ENCODE results near the gene GAPDH. TPM values are rescaled to one million over a fixed set of nuclear protein-coding genes. Genes with fewer than 3 reads are reported as not detected.
"Not testable (repeated sequence)": the region's sequence is repeated elsewhere in the genome, so short reads cannot be mapped to it uniquely, and the experiment has no call there.

The GAPDH gene
- total RNA-seq, 5 donors from 2014 or later (not counting 1 experiment from before 2014, with no cell fraction given), result 500 to 643 (median 605) TPM

DNA sequence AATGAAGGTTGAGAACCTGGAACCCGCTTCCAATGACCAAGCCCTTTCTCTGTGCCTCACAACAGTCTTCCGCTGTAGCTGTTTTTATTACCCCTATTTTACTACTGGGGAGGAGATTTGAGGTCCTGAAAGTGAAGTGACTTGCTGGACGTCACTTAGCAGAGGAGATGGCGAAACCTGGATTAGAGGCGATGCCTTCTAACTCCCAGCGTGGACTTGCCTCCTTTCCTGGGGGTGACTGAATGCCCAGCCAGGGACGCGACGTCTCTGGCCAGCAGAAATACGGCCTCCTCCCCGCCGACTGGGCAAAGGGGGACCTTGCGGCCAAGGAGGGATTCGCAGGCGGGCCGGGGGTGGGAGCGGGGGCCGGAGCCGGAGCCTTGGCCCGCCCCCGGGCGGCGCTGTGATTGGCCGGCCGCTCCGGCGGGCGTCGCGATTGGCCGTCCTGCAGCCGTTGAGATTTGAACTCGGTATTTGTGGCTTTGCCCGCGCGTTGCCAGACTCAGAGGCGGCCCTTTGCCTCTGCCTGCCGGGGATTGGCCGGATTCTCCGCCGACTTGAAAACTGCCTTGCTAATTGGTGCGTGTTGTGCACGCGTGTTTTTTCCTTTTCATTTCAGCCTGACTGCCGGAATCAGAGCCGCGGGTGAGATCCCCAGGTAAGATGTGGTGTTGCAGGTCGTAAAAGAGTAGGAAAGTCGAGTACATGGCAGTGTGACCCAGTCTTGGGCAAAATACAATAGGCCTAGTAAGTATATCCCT is 40.6 kb upstream of the GAPDH start, which contains the start of gene NCAPD2:
NCAPD2 (plus strand) TSS at position 606 of the 761 bp plus-strand sequence. CDS start 997 bp downstream, outside the sequence.
- no peaks in the 10 kb centered on the region for H3K9me3 Mint-ChIP-seq
- Histone ChIP-seq H3K4me3 (ENCODE audit: control insufficient read depth in 1 of 2, extremely low read depth in 1 of 2, low read length in 1 of 2) (peak within 1 kb of the TSS; percentile 94 to 99), H3K4me1 (ENCODE audit: control insufficient read depth in 1 of 2, extremely low read depth in 1 of 2, insufficient read depth in 2 of 2, low read length in 2 of 2) (peaks cover 21 to 33% of the 10 kb centered on the region in 2 experiments), H3K9me3 (no peaks in the 10 kb centered on the region), H3K27ac (ENCODE audit: low read length) (peak within 1 kb of the TSS; percentile 88), H3K27me3 (replicated peaks in 1 of 2; ENCODE audit: control insufficient read depth in 2 of 2, extremely low read depth in 1 of 2, insufficient read depth in 2 of 2, low read length in 1 of 2) (no peaks in the 10 kb centered on the region), H3K36me3 (ENCODE audit: control insufficient read depth in 2 of 2, extremely low read depth in 1 of 2, insufficient read depth in 1 of 2, low read length in 1 of 2) (peaks cover 0 to 32% of the 10 kb centered on the region in 2 donors)
- H3K27ac Mint-ChIP-seq, result peak within 1 kb of the TSS; percentile 91 to 98
- peak within 1 kb of the TSS; percentile 93 to 97 (median 93) for H3K4me3 Mint-ChIP-seq
- ATAC-seq (replicated peaks in 1 of 4), result peak; percentile 86 to 91 (median 90)
- WGBS (ENCODE audit: insufficient coverage), result under 1% methylated on average over 47 of the region's 49 CpGs
- H3K36me3 Mint-ChIP-seq, result peaks cover 17% of the 10 kb centered on the region
- peak; percentile 86 to 97 (median 94) for DNase-seq
- CTCF ChIA-PET, result interaction anchor here in 1 of 2 donors (0.7 to 2.0 kb wide), 6 partner anchors 23 to 70 kb away, joined by 3 to 10 read pairs (median 4); partner anchors contain the start of gene VAMP1
- H3K4me1 Mint-ChIP-seq, result peaks cover 37 to 40% (median 40%) of the 10 kb centered on the region in 3 donors
- POLR2A ChIA-PET, result interaction anchor here (0.6 to 1.4 kb wide), 3 partner anchors 23 to 196 kb away, joined by 3 to 11 read pairs (median 5); partner anchors contain the start of genes VAMP1 (in 1 of the 2) and ZNF384 (in 1 of the 2)
- H3K27me3 Mint-ChIP-seq, result no peaks in the 10 kb centered on the region

DNA sequence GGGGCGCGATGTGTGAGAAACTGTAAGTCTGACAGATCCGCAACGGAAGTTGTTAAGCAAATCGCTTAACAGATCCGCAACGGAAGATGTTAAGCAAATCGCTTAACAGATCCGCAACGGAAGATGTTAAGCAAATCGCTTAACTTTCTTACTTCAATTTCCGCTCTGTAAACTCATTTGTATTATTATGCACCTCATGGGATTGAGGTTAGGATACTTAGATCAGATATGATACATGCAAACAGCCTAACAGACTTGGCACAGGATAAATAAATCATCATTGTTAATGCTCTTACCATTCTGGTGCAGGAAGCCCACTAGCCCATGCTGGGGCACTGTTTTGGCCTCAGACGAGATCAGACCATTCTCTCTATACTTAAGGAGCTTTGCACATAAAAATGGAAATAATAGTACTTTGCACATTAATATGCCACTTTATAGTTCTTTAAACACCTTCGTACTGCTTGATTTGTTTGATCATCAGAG is 40.0 kb upstream of the GAPDH start:
- Histone ChIP-seq H3K4me1 (ENCODE audit: control insufficient read depth in 1 of 2, extremely low read depth in 1 of 2, insufficient read depth in 2 of 2, low read length in 2 of 2) (peaks cover 21 to 33% of the 10 kb centered on the region in 2 experiments), H3K4me3 (ENCODE audit: control insufficient read depth in 1 of 2, extremely low read depth in 1 of 2, low read length in 1 of 2) (peak overlapping the region; percentile 94 to 99), H3K36me3 (ENCODE audit: control insufficient read depth in 2 of 2, extremely low read depth in 1 of 2, insufficient read depth in 1 of 2, low read length in 1 of 2) (peaks cover 0 to 38% of the 10 kb centered on the region in 2 donors), H3K27me3 (replicated peaks in 1 of 2; ENCODE audit: control insufficient read depth in 2 of 2, extremely low read depth in 1 of 2, insufficient read depth in 2 of 2, low read length in 1 of 2) (no peaks in the 10 kb centered on the region), H3K27ac (ENCODE audit: low read length) (peak overlapping the region; percentile 43), H3K9me3 (no peaks in the 10 kb centered on the region)
- peaks cover 37 to 40% (median 40%) of the 10 kb centered on the region in 3 donors for H3K4me1 Mint-ChIP-seq
- peak overlapping the region; percentile 91 to 98 for H3K27ac Mint-ChIP-seq
- CTCF ChIA-PET, result interaction anchor here in 1 of 2 donors (0.7 to 1.6 kb wide), 7 partner anchors 23 to 259 kb away, joined by 3 to 7 read pairs (median 4); partner anchors contain the start of genes MLF2 and VAMP1
- H3K4me3 Mint-ChIP-seq, result peak overlapping the region; percentile 93 to 97 (median 93)
- H3K9me3 Mint-ChIP-seq, result no peaks in the 10 kb centered on the region
- peak; percentile 2 to 54 (median 48) for ATAC-seq (replicated peaks in 1 of 4)
- POLR2A ChIA-PET, result interaction anchor here in 1 of 2 donors (1.0 kb wide), 1 partner anchor 16 kb away, joined by 4 read pairs; no protein-coding TSS in a partner anchor
- no peak for DNase-seq
- no peaks in the 10 kb centered on the region for H3K27me3 Mint-ChIP-seq
- peaks cover 17% of the 10 kb centered on the region for H3K36me3 Mint-ChIP-seq
- WGBS (ENCODE audit: insufficient coverage), result 0% methylated on average over 2 of the region's 14 CpGs

DNA sequence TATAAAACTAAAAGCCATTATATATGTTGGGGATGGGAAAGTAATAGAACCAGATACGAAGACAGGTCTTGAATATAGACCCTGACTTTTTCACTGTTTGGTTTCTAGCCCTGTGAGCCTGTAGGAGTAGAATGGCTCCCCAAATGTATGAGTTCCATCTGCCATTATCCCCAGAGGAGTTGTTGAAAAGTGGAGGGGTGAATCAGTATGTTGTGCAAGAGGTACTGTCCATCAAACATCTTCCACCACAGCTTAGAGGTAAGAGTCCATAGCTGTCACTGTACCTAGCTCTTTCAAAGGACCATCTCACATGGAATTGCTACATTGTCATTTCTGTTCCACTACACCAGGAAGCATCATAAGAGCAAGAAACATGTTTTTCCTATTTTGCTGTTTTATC is 39.3 kb upstream of the GAPDH start:
- Mint-ChIP-seq H3K27me3 (no peaks in the 10 kb centered on the region), H3K4me3 (peak overlapping the region; percentile 93 to 97 (median 93)), H3K27ac (peak overlapping the region; percentile 91 to 98), H3K9me3 (no peaks in the 10 kb centered on the region), H3K36me3 (peaks cover 17% of the 10 kb centered on the region), H3K4me1 (peaks cover 37 to 40% (median 40%) of the 10 kb centered on the region in 3 donors)
- H3K36me3 ChIP-seq (ENCODE audit: control insufficient read depth in 2 of 2, extremely low read depth in 1 of 2, insufficient read depth in 1 of 2, low read length in 1 of 2), result peaks cover 0 to 42% of the 10 kb centered on the region in 2 donors
- ChIA-PET POLR2A (interaction anchor here in 1 of 2 donors (1.0 kb wide), 1 partner anchor 15 kb away, joined by 4 read pairs; no protein-coding TSS in a partner anchor), CTCF (interaction anchor here (0.6 to 1.6 kb wide), 9 partner anchors 24 to 258 kb away, joined by 3 to 7 read pairs (median 4); partner anchors contain the start of genes GAPDH (in 1 of the 2), MLF2 (in 1 of the 2) and VAMP1 (in 1 of the 2))
- H3K4me1 ChIP-seq (ENCODE audit: control insufficient read depth in 1 of 2, extremely low read depth in 1 of 2, insufficient read depth in 2 of 2, low read length in 2 of 2), result peaks cover 21 to 33% of the 10 kb centered on the region in 2 experiments
- no peaks in the 10 kb centered on the region for H3K27me3 ChIP-seq (replicated peaks in 1 of 2; ENCODE audit: control insufficient read depth in 2 of 2, extremely low read depth in 1 of 2, insufficient read depth in 2 of 2, low read length in 1 of 2)
- no peak for DNase-seq
- H3K9me3 ChIP-seq, result no peaks in the 10 kb centered on the region
- no peak for ATAC-seq (replicated peaks in 1 of 4)
- H3K4me3 ChIP-seq (ENCODE audit: control insufficient read depth in 1 of 2, extremely low read depth in 1 of 2, low read length in 1 of 2), result peak overlapping the region; percentile 15 to 99
- WGBS (ENCODE audit: insufficient coverage), result no CpG with 5 or more reads among the region's 1 CpG
- H3K27ac ChIP-seq (ENCODE audit: low read length), result peak overlapping the region; percentile 43

DNA sequence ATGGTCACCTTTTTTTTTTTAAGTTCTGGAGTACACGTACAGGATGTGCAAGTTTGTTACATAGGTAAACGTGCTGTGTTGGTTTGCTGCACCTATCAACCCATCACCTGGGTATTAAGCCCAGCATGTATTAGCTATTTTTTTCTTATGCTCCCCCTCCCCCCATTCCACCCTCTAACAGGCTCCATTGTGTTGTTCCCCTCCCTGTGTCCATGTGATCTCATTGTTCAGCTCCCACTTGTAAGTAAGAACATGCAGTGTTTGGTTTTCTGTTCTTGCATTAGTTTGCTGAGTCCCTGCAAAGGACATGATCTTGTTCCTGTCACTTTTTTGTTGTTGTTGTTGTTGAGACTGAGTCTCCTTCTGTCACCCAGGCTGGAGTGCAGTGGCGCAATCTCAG is 37.0 kb upstream of the GAPDH start:
- not testable (repeated sequence) for H3K27me3 ChIP-seq (replicated peaks in 1 of 2; ENCODE audit: control insufficient read depth in 2 of 2, extremely low read depth in 1 of 2, insufficient read depth in 2 of 2, low read length in 1 of 2); H3K27me3 Mint-ChIP-seq; H3K9me3 ChIP-seq; H3K4me3 Mint-ChIP-seq; H3K36me3 Mint-ChIP-seq; H3K4me3 ChIP-seq (ENCODE audit: control insufficient read depth in 1 of 2, extremely low read depth in 1 of 2, low read length in 1 of 2); H3K9me3 Mint-ChIP-seq; DNase-seq; H3K27ac ChIP-seq (ENCODE audit: low read length); ATAC-seq (replicated peaks in 1 of 4)
- CTCF ChIA-PET, result interaction anchor here in 1 of 2 donors (1.0 to 1.1 kb wide), 2 partner anchors 32 to 40 kb away, joined by 3 read pairs; no protein-coding TSS in a partner anchor
- Histone ChIP-seq H3K4me1 (ENCODE audit: control insufficient read depth in 1 of 2, extremely low read depth in 1 of 2, insufficient read depth in 2 of 2, low read length in 2 of 2) (peaks cover 19 to 30% of the 10 kb centered on the region in 2 experiments), H3K36me3 (ENCODE audit: control insufficient read depth in 2 of 2, extremely low read depth in 1 of 2, insufficient read depth in 1 of 2, low read length in 1 of 2) (peaks cover 0 to 34% of the 10 kb centered on the region in 2 donors)
- Mint-ChIP-seq H3K27ac (peak overlapping the region; percentile 76 to 83), H3K4me1 (peaks cover 33 to 34% (median 33%) of the 10 kb centered on the region in 3 donors)
- POLR2A ChIA-PET, result interaction anchor here in 1 of 2 donors (0.6 kb wide), 1 partner anchor 15 kb away, joined by 8 read pairs; no protein-coding TSS in a partner anchor
- no CpG with 5 or more reads among the region's 3 CpGs for WGBS (ENCODE audit: insufficient coverage)

DNA sequence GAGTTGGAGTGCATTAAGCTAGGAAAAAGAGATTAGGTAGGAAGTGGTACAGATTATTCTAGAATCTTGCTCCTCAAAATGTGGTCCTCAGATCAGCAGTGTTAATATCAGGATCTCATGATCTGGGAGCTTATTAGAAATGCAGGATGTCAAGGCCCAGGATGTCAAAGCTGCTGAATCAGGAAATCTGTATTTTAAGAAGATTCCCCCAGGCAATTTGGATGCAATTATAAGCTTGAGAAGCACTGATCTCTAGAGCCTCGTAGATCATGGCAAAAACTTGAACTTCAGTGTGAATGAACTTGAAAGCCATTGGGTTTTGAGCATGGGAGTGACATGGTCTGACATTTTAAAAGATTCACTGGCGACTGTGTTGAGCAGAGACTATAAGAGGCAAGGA is 33.9 kb upstream of the GAPDH start:
- H3K9me3 ChIP-seq, result no peaks in the 10 kb centered on the region
- H3K27me3 ChIP-seq (replicated peaks in 1 of 2; ENCODE audit: control insufficient read depth in 2 of 2, extremely low read depth in 1 of 2, insufficient read depth in 2 of 2, low read length in 1 of 2), result no peaks in the 10 kb centered on the region
- 100% methylated on average over 2 of the region's 2 CpGs for WGBS (ENCODE audit: insufficient coverage)
- POLR2A ChIA-PET, result interaction anchor here in 1 of 2 donors (0.7 to 0.8 kb wide), 2 partner anchors 17 to 693 kb away, joined by 4 to 6 read pairs; no protein-coding TSS in a partner anchor
- Mint-ChIP-seq H3K4me3 (no peak overlapping the region), H3K27ac (no peak overlapping the region), H3K9me3 (no peaks in the 10 kb centered on the region), H3K4me1 (peaks cover 7 to 14% (median 12%) of the 10 kb centered on the region in 3 donors), H3K27me3 (no peaks in the 10 kb centered on the region), H3K36me3 (peaks cover 11% of the 10 kb centered on the region)
- peaks cover 0 to 40% of the 10 kb centered on the region in 2 donors for H3K36me3 ChIP-seq (ENCODE audit: control insufficient read depth in 2 of 2, extremely low read depth in 1 of 2, insufficient read depth in 1 of 2, low read length in 1 of 2)
- H3K4me1 ChIP-seq (ENCODE audit: control insufficient read depth in 1 of 2, extremely low read depth in 1 of 2, insufficient read depth in 2 of 2, low read length in 2 of 2), result peaks cover 3 to 12% of the 10 kb centered on the region in 2 experiments
- no peak for DNase-seq
- ATAC-seq (replicated peaks in 1 of 4), result no peak
- CTCF ChIA-PET, result interaction anchor here (0.6 to 0.9 kb wide), 3 partner anchors 34 to 938 kb away, joined by 3 to 15 read pairs (median 6); partner anchors contain the start of gene GAPDH (in 1 of the 2)
- no peak overlapping the region for H3K27ac ChIP-seq (ENCODE audit: low read length)
- no peak overlapping the region for H3K4me3 ChIP-seq (ENCODE audit: control insufficient read depth in 1 of 2, extremely low read depth in 1 of 2, low read length in 1 of 2)

Measured in T-cell (primary cell).